ENCODE measurements around the gene TNRC6B. TPM values are rescaled to one million over a fixed set of nuclear protein-coding genes. Genes with fewer than 3 reads are reported as not detected.

The TNRC6B gene
- total RNA-seq, 4 donors from 2014 or later = 32.6 to 37.1 (median 36.7) TPM

DNA sequence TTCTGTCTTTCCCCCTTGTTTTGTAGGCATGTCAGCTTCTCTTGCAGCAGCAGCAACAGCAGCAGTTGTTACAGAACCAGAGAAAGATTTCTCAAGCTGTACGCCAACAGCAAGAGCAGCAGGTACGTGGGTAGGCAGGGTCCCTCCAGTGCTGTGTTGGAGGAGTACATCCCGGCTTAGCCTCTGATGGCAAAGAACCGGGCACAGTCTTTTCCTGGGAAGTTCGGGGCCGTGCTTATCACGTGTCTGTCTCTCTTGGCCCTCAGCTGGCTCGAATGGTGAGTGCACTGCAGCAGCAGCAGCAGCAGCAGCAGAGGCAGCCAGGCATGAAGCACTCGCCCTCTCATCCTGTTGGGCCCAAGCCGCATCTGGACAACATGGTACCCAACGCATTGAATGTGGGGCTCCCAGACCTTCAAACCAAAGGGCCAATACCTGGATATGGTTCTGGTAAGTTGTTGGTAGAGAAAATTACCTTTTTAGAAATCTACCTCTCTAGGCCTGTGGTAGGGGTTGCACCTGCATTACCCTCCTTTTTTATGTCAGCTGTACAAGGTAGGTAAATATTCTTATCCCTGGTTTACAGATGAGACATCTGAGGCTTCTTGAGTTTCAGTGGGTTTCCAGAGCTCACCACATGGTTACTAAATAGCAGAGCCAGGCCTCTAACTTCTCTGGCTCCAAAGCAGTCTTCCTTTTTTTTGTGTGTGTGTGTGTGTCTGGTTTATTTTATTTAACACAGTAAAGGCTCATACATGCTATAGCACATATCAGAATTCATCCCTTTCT, 123.4 kb downstream of the TNRC6B start:
- TF ChIP-seq, protein P1, sequence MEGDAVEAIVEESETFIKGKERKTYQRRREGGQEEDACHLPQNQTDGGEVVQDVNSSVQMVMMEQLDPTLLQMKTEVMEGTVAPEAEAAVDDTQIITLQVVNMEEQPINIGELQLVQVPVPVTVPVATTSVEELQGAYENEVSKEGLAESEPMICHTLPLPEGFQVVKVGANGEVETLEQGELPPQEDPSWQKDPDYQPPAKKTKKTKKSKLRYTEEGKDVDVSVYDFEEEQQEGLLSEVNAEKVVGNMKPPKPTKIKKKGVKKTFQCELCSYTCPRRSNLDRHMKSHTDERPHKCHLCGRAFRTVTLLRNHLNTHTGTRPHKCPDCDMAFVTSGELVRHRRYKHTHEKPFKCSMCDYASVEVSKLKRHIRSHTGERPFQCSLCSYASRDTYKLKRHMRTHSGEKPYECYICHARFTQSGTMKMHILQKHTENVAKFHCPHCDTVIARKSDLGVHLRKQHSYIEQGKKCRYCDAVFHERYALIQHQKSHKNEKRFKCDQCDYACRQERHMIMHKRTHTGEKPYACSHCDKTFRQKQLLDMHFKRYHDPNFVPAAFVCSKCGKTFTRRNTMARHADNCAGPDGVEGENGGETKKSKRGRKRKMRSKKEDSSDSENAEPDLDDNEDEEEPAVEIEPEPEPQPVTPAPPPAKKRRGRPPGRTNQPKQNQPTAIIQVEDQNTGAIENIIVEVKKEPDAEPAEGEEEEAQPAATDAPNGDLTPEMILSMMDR (IDR thresholded peaks at IDR 0.05; ENCODE audit: low read depth) = no peak

DNA sequence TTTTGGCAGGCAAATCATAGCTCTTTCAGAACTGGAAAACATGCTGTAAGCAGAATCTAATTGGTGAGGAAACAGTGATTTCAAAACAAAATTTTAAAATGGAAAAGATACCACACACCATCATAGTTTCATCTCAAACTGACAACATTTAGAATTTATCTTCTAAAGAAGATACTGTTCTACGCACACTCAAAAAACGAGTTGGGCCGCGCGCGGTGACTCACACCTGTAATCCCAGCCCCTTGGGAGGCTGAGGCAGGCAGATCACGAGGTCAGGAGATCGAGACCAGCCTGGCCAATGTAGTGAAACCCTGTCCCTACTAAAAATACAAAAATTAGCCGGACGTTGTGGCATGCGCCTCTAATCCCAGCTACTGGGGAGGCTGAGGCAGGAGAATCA, 124.4 kb downstream of the TNRC6B start:
- TF ChIP-seq, protein P1 (IDR thresholded peaks at IDR 0.05; ENCODE audit: low read depth) = no peak

DNA sequence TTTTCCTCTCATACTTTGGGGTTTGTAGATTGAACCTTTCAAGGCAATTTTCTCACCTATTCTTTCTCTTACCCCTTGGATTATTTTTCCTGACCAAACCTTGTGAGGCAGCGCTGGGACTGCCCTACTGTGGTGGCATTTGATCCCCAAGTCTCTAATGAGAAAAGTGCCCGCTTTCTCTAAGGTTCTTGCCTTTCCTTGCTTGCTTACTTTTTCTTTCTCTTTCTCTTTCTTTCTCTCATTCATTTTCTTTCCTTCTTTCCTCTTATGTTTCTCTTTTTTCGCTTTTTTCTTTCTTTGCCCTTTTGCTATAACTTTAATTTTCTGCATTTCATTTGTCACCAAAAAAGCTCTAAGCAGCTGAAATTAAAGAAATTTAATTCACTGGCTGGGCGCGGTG, 127.9 kb downstream of the TNRC6B start:
- TF ChIP-seq, protein P1 (IDR thresholded peaks at IDR 0.05; ENCODE audit: low read depth) = no peak

DNA sequence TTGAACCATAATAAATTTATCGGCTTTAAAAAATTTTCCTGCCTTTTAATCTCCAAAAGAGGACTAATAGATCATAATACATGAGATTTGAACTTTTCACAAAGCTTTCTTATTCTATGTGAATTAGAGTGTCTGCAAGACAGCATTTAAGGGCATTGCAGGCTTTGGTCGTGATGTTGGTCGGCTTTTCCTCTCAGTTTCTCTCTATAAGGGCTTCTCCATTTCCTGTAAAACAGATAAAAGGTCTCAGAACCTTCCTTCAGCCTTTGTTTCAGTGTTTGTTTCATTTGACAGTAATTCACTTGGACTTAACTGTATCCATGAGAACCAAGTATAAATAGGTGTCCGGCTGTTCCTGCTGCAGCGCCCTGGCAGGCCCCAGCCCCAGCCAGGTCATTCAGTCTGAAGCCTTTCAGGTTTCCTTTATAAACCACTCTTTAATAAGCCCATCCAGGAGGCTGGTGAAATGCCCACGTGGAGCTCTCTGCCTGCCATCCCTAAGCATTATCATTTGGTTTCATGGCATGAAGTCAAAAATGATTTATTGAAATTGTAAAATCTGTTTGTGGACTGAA, 131.4 kb downstream of the TNRC6B start:
- TF ChIP-seq, protein P1 (IDR thresholded peaks at IDR 0.05; ENCODE audit: low read depth) = no peak

DNA sequence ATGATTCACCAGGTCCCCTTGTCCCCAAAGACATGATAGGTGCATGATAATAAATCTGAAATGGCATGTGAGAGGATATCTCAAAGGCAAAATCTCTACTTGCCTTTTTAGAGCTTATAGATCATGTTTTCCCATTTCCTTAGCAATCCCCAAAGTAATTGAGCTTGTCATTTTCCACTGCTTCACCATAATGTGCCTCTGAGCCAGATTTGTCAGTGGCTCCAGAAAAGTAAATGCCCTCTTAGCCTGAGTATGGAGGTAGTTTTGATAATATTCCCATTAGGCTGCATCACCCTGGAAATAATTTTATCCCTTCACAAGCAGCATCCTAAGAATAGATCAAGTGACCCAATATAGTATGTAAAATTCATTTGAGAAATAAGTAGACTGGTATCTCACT, 131.9 kb downstream of the TNRC6B start:
- TF ChIP-seq, protein P1 (IDR thresholded peaks at IDR 0.05; ENCODE audit: low read depth) = no peak

DNA sequence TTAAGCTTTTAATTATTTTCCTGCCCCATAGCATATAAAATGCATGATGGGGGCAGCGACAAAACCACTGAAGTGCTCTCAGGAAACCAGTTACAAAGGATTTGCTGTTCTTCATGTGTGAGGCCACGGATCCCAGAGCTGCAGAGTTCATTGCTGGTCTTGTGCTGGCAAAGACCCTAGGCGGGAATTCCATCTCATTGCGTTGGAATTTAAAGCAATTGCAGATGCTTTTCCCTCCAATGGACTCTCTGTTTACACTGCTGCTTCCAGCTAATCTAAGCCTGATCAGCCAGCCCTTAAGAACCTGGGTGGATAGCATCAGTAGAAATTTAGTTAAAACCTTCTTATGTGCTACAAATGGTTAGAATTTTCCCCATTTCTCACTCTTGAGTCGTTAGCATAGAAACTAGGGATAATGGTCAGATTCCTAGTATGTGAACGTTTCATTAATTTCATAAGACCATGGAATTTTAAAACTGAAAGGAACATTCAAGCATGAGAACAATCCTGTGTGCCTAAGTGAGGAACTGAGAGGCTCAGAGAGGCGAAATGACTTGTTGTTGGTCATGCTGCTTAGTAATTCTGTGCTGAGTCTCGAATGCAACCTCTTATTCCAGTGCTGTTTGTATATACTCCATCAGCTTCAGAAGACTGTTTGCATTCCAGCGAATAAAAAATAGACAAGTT, 132.5 kb downstream of the TNRC6B start:
- TF ChIP-seq, protein P1 (IDR thresholded peaks at IDR 0.05; ENCODE audit: low read depth) = no peak

DNA sequence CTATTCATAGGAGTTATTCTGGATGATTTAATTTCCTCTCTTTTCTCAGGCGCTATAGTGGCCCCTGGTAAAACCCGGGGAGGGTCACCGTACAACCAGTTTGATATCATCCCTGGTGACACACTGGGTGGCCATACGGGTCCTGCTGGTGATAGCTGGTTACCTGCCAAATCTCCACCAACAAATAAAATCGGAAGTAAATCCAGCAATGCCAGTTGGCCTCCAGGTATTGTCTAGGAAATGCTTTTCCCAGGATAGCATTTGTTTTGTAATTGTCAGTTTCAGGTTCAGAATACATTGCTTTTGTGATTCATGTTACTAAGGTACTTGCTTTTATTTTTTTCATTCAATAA, 133.0 kb downstream of the TNRC6B start:
- TF ChIP-seq, protein P1 (IDR thresholded peaks at IDR 0.05; ENCODE audit: low read depth) = no peak
